Activated CD4-positive, CD25-positive, alpha-beta regulatory T cell treated with anti-CD3 and anti-CD28 coated beads, Interleukin-2, amount 50 U/mL, for 24 hours (primary cell): ENCODE data around the gene ABCD1.

Source experiments
- ATAC-seq, 2 donors: fragments of 150-1000 bp; cut with Tn5 transposase; one replicate each; pipeline ENCODE4 v1.10.0; 2021; ENCODE audit warnings: mild to moderate bottlenecking in 1 of 2, moderate library complexity in 1 of 2

The ABCD1 gene

DNA sequence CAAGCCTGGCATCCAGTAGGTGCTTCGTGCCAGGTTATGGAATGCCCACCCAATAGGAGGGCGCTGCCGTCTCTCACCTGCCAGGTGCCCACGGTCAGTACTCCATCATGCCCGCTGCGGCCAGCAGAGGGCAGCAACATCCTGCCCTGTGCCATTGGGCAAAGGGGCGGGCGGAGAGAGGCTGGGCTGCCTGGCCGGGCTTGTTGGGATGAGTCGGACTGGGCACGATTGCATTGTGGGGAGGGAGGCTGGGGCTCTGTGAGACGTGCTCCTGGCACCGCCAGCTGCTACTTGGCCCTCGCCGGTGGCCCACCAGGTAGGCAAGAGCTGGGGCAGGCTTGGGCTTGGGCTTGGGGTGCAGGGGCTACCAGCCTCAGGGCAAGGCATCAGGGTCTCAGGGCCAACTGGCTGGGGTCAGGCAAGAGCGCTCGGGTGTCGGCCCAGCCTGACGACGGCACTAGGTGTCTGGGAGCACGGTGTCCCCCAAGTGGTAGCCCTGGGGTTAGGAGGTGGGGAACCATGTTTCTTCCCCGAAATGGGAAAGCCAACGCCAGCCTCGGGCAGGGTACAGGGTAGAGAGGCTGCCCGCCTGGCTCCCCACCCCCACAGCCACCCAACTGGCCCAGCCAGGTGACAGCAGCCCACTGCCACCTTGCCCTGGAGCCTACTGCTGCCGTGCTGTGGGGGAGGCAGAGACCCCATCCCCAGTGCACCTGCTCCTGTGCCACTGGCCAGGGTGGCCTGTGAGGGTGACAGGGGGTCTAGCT lies 39.5 kb downstream of the ABCD1 start, which contains the start of gene PLXNB3:
Gene PLXNB3 (plus strand): TSS at position 261 of the 767 bp plus-strand sequence. CDS start 1,287 bp downstream, outside the sequence.
- ATAC-seq: peak; percentile 78 to 93

- ATAC-seq: no peak
Measured at GRCh38 chrX:153764786-153765137, 40.1 kb downstream of the ABCD1 start.

GRCh38 chrX:153765138-153766079 lies 40.8 kb downstream of the ABCD1 start:
- no peak for ATAC-seq

- ATAC-seq: peak; percentile 46 to 50
Measured at GRCh38 chrX:153766098-153766817, 41.6 kb downstream of the ABCD1 start.

GRCh38 chrX:153766871-153767673 lies 42.4 kb downstream of the ABCD1 start:
- ATAC-seq: no peak

- ATAC-seq: no peak
Measured at GRCh38 chrX:153767674-153768055, 43.0 kb downstream of the ABCD1 start.

DNA sequence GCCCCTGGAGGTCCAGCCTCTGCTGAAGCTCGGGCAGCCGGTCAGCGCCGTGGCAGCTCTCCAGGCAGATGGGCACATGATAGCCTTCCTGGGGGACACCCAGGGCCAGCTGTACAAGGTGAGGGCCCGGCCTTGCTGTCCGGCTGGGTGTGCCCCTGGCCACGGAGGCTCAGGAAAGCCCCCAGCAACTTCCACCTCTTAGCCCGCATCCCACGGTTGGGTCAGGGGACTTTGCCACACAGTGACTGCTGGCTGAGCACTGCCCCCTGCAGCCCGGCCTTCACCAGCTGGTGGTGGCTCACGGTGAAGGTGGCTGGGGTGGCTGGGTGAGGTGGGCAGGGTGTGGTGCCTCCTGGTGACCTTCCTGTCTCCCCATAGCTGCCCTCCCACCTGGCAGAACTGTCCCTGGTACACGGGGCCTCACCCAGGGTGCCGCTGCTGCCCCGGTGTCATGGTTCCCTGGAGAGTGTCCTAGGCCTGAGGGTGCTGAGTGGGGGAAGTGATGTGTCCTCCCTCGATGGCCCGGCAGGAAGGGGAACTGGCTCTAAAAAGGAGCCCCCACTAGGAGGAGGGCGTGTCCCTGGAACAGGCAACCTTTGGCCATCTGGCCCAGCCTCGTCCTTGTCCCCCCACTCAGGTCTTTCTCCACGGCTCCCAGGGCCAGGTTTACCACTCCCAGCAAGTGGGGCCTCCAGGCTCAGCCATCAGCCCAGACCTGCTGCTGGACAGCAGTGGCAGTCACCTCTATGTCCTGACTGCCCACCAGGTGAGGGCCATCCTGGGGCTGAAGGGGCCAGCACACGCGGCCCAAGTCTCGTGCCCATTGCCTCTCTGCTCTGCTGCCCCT lies 43.9 kb downstream of the ABCD1 start:
- ATAC-seq: no peak

DNA sequence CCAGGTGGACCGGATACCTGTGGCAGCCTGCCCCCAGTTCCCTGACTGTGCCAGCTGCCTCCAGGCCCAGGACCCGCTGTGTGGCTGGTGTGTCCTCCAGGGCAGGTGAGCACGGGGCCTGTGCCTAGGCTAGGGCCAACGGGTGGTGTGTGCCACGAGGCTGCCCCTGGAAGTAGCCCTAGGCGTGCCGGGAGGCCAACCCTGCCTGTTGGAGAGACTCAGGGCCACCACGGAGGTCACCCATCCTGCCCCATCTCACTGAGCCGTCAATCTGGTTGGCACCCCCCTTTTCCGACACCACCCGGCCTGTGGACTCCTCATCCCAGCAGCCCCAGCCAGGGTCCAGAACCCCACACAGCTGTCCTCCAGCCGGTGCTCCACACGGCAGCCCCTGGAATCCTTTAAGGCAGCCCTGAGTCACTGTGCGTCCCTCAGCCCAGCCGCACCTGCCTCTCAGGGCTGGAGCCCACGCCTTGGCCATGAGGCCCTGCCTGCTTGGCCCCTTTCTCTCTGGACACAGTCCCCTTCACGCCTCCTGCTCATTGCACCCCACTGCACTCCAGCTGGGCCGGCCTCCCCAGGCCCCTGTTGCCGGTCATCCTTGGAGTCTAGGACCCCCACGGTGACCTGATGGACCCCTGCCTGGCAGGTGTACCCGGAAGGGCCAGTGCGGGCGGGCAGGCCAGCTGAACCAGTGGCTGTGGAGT lies 44.7 kb downstream of the ABCD1 start:
- no peak for ATAC-seq

DNA sequence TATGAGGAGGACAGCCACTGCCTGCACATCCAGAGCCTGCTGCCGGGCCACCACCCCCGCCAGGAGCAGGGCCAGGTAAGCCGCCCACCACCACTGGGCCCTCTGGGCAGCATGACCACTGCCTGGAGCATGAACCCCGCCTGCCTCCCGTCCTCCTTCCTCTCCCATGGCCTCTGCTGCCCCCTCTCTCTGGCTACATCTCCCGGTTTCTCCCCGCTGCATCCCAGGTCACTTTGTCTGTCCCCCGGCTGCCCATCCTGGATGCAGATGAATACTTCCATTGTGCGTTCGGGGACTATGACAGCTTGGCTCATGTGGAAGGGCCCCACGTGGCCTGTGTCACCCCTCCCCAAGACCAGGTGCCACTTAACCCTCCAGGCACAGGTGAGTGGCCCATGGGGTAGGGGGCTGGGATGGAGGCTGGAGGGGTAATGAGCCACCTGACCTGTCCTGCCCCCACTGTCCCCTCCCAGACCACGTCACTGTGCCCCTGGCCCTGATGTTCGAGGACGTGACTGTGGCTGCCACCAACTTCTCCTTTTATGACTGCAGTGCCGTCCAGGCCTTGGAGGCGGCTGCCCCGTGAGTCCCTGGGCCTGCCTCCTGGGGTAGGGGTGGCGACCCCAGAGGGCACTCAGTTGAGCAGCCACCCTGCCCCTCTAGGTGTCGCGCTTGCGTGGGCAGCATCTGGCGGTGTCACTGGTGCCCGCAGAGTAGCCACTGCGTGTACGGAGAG lies 45.4 kb downstream of the ABCD1 start:
- no peak for ATAC-seq

- no peak for ATAC-seq
Measured at GRCh38 chrX:153770601-153771414, 46.2 kb downstream of the ABCD1 start.

DNA sequence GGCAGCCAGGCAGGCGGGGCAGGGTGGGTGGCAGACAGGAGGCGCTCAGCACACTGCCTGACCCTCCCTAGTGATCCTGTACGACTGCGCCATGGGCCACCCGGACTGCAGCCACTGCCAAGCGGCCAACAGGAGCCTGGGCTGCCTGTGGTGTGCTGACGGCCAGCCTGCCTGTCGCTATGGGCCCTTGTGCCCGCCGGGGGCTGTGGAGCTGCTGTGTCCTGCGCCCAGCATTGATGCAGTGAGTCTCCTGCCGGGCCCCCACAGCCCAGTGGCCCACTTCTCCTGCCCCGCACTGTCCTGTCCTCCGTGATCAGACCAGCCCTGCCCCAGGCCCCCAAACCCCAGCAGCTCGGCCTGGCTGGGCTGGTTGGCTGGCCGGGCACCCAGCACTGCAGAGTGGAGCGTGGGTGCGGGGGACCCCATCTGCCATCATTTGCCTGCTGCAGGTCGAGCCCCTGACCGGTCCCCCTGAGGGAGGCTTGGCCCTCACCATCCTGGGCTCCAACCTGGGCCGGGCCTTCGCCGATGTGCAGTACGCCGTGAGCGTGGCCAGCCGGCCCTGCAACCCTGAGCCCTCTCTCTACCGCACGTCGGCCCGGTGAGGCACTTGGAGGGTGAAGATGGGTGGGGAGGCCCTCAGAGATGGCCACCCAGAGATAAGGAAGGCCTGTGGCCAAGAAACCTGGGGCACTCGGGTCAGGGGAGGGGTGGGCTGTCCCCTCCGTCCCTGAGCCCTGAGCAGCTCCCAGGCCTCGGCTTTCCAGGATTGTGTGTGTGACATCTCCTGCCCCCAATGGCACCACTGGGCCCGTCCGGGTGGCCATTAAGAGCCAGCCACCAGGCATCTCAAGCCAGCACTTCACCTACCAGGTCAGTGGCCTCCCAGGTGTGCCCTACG lies 47.0 kb downstream of the ABCD1 start:
- ATAC-seq: no peak

DNA sequence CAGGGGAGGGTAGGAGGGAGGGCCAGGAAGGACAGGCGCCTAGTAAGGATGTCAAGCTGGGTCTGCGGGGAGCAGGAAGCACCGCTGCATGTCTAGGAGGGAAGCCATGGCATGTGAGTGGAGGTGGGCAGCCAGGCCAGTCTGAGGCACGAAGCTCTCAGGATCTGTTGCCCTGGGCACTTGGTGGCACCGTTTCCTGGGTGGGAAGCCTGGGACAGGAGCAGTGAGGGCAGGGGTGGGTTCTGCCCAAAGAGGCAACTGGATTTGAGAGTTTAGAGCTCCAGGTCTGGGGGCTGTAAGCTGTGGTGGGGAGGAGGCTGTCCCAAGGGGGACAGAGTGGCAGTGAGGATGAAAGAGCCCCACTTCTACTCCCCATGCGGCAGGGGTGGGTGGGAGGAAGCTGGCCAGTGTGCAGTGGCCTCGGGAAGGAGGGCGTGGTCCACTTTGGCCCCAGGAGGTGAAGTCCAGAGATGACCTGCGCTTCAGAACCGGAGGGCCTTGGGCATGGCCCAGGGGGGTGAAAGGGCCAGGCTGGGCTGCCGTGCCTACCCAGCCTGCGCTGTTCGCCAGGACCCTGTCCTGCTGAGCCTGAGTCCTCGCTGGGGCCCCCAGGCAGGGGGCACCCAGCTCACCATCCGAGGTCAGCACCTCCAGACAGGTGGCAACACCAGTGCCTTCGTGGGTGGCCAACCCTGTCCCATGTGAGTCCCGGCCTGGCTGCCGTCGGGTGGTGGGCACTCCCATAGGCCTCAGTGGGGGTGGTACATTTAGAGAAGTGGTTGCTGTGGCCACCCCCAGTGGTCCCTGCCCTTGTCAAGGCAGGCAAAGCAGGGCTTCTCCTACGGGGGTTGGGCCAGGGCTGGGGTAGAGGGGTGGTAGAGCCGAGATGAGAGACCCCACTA lies 47.9 kb downstream of the ABCD1 start:
- no peak for ATAC-seq

DNA sequence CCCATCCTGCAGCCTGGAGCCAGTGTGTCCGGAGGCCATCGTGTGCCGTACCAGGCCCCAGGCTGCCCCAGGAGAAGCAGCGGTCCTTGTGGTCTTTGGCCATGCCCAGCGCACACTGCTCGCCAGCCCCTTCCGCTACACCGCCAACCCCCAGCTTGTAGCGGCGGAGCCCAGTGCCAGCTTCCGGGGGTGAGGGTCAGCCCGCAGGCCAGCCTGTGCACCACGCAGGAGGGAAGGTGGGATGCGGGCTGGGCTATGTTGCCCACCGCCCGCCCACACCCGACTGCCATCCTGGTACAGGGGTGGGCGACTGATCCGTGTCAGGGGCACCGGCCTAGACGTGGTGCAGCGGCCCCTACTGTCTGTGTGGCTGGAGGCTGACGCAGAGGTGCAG lies 48.6 kb downstream of the ABCD1 start:
- ATAC-seq: no peak

- no peak for ATAC-seq
Measured at GRCh38 chrX:153773741-153774575, 49.3 kb downstream of the ABCD1 start.

DNA sequence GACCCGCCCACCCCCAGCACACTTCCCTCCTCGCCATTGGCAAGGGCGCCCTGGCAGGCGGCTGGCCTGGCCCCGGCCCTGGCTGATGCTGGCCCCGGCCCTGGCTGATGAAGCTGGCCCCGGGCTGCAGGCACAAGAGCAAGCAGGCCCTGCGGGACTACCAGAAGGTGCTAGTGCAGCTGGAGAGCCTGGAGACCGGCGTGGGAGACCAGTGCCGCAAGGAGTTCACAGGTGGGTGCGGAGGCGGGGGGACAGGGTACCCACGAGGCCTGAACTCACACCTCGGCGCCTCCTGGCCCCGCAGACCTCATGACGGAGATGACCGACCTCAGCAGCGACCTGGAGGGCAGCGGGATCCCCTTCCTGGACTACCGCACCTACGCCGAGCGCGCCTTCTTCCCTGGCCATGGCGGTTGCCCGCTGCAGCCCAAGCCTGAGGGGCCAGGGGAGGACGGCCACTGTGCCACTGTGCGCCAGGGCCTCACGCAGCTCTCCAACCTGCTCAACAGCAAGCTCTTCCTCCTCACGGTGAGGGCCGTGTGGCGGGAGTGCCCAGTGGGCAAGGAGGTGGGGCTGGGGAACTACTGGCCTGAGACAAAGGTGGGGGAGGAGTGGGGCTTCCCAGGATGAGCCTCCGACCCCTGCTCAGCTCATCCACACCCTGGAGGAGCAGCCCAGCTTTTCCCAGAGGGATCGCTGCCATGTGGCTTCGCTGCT lies 50.1 kb downstream of the ABCD1 start:
- no peak for ATAC-seq
